HCT116 (cell line): ENCODE measurements around the gene CLP1.

Experiments
- POLR2A ChIP-seq: IDR thresholded peaks from 2 replicates; pipeline ENCODE4 v1.7.0; 2011; ENCODE audit warnings: borderline replicate concordance; ENCODE audit not compliant: insufficient read depth, insufficient read length; ENCODE audit errors: extremely low read depth
- SRF ChIP-seq: IDR thresholded peaks from 2 replicates; pipeline ENCODE4 v1.6.1; 2012; ENCODE audit warnings: low read depth
- TF ChIP-seq, protein P1 (sequence below), 3 experiments: fragments of 200-600 bp in 1 of 3; sonication (generic) in 1 of 3; IDR thresholded peaks in 2 of 3; conservative IDR thresholded peaks in 1 of 3; 2 replicates each; pipeline ENCODE4 v1.5.1; 2012 to 2017; ENCODE audit warnings: low read depth in 2 of 3, low read length in 2 of 3, antibody characterized with exemption in 1 of 3, borderline replicate concordance in 1 of 3, control low read depth in 1 of 3, mild to moderate bottlenecking in 1 of 3, mixed read lengths in 1 of 3, mixed run types in 1 of 3, moderate library complexity in 1 of 3; ENCODE audit not compliant: insufficient read depth in 1 of 3
- TF ChIP-seq, protein P2 (sequence below): IDR thresholded peaks from 2 replicates; pipeline ENCODE4 v1.6.1; 2012; ENCODE audit warnings: low read depth

DNA sequence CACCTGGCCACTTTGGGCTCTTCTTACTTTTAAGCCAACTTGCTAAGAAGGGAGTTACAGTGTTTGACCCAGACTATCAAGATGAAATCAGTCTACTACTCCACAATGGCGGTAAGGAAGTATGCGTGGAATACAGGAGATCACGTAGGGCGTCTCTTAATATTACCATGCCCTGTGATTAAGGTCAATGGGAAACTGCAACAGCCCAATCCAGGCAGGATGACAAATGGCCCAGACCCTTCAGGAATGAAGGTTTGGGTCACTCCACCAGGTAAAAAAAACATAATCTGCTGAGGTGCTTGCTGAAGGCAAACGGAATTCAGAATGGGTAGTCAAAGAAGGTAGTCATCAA lies 6.8 kb upstream of the CLP1 start:
- TF ChIP-seq, protein P1, sequence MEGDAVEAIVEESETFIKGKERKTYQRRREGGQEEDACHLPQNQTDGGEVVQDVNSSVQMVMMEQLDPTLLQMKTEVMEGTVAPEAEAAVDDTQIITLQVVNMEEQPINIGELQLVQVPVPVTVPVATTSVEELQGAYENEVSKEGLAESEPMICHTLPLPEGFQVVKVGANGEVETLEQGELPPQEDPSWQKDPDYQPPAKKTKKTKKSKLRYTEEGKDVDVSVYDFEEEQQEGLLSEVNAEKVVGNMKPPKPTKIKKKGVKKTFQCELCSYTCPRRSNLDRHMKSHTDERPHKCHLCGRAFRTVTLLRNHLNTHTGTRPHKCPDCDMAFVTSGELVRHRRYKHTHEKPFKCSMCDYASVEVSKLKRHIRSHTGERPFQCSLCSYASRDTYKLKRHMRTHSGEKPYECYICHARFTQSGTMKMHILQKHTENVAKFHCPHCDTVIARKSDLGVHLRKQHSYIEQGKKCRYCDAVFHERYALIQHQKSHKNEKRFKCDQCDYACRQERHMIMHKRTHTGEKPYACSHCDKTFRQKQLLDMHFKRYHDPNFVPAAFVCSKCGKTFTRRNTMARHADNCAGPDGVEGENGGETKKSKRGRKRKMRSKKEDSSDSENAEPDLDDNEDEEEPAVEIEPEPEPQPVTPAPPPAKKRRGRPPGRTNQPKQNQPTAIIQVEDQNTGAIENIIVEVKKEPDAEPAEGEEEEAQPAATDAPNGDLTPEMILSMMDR (IDR thresholded peaks at IDR 0.05 in 2 of 3, conservative IDR thresholded peaks at IDR 0.05 in 1 of 3; ENCODE audit: borderline replicate concordance in 1 of 3, insufficient read depth in 1 of 3, low read depth in 2 of 3, low read length in 2 of 3), result no peak
- TF ChIP-seq POLR2A (no peak), SRF (no peak)
- TF ChIP-seq, protein P2, sequence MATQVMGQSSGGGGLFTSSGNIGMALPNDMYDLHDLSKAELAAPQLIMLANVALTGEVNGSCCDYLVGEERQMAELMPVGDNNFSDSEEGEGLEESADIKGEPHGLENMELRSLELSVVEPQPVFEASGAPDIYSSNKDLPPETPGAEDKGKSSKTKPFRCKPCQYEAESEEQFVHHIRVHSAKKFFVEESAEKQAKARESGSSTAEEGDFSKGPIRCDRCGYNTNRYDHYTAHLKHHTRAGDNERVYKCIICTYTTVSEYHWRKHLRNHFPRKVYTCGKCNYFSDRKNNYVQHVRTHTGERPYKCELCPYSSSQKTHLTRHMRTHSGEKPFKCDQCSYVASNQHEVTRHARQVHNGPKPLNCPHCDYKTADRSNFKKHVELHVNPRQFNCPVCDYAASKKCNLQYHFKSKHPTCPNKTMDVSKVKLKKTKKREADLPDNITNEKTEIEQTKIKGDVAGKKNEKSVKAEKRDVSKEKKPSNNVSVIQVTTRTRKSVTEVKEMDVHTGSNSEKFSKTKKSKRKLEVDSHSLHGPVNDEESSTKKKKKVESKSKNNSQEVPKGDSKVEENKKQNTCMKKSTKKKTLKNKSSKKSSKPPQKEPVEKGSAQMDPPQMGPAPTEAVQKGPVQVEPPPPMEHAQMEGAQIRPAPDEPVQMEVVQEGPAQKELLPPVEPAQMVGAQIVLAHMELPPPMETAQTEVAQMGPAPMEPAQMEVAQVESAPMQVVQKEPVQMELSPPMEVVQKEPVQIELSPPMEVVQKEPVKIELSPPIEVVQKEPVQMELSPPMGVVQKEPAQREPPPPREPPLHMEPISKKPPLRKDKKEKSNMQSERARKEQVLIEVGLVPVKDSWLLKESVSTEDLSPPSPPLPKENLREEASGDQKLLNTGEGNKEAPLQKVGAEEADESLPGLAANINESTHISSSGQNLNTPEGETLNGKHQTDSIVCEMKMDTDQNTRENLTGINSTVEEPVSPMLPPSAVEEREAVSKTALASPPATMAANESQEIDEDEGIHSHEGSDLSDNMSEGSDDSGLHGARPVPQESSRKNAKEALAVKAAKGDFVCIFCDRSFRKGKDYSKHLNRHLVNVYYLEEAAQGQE, result no peak
